HG03571 (cell line): ENCODE measurements around the gene PLK3.
"Not testable (repeated sequence)": the region's sequence is repeated elsewhere in the genome, so short reads cannot be mapped to it uniquely, and the experiment has no call there.

ENCODE experiments used
- ATAC-seq: cut with Tn5 transposase; IDR thresholded peaks from one replicate; pipeline ENCODE4 v1.9.1; 2021; ENCODE audit not compliant: unreplicated experiment

Gene PLK3

DNA sequence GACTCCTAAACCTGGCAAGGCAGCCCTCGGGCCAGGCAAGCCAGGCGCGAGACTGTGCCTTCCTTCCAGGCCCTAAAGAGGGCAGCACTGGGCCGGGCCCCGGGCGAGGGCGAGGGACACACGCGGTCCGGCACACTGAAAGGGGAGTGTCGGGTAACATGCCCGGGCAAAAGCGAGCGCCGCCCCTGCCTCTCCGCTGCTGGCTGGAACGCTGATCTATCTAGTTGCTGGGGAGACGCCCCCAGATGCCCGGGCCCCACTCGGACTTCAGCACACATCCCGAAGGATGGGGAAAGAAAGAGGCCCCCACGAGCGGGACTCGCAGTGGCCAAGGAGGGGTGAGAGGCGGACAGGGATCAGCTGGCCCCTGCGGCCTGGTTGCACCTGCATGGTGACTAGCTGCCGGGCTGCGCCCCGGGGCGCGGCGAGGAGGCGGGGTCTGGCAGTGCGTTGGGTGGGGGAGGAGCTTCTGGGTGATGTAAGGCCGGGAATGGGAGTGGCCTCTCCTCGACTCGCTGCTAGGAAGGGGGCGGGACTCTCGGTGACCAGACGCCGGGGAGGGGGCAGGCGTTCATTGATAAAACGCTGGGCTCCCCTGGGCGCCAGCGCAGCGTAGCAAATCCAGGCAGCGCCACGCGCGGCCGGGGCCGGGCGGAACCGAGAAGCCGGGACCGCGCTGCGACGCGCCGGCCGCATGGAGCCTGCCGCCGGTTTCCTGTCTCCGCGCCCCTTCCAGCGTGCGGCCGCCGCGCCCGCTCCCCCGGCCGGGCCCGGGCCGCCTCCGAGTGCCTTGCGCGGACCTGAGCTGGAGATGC, at the start of gene PLK3:
Gene PLK3, plus strand, starts transcription at position 608 of the 815 bp plus-strand sequence. Its CDS starts 87 bp downstream, at position 695.
- ATAC-seq, result peak; percentile 80

DNA sequence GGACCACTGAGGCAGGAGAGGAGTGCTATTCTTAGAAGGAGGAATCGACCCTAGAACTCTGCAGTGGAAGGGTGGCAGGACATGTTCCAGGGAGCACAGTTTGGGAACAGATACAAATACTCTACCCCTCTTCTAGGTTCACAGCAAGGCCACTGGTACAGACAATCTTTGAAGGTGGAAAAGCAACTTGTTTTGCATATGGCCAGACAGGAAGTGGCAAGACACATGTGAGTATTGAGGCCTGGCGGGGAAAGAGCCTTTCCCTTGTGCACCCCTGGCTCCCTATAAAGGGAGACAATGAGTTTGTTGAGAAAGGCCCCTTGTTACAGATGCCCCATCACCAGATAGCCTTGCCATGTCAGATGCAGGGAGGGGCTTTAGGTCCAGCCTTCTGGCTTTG, 42.8 kb upstream of the PLK3 start:
- no peak for ATAC-seq

DNA sequence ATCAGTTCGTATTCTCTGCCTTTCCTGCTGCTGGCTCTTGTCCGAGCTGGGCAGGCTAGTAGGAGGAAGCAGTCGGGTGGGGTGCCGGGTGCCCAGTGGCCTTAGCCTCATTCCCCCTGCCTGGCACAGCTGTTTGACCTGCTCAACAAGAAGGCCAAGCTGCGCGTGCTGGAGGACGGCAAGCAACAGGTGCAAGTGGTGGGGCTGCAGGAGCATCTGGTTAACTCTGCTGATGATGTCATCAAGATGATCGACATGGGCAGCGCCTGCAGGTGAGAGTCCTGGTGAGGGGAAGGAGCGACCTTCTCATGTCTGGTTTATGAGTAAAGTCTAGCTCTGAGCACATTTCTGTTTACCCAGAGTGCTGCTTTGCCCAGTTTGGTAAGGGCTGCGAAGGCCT, 41.1 kb upstream of the PLK3 start:
- ATAC-seq, result no peak

DNA sequence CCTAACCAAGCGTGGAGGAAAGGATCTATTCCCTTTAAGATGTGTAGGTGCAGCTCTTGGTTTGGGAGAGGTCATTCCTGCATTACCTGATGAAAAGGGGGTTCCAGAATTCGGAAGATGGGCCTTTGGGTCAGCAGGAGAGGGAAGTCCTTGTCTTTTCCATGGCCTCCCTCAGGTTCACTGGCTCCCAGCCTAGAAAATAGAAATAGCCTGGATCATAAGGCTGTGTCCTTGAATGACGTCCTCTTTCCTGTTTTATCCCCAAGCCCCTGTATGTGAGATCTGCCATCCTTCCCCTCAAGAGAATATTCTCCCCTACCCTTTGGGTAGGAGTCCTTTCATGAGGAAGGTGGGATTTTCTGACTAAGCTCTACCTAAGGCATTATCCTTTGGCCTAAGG, 39.3 kb upstream of the PLK3 start:
- no peak for ATAC-seq

DNA sequence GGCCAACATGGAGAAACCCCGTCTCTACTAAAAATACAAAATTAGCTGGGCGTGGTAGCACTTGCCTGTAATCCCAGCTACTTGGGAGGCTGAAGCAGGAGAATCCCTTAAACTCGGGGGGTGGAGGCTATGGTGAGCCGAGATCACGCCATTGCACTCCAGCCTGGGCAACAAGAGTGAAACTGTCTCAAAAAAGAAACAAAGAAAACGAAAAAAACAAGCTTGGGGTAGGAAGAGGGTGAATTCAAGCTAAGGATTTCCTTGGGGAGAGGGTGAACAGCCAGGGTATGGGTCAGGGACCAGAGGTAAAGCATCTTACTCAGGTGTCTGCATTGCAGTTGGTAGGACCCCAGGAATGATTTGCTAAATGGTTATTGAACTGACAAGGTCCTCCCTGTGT, 33.8 kb upstream of the PLK3 start:
- ATAC-seq, result not testable (repeated sequence)

DNA sequence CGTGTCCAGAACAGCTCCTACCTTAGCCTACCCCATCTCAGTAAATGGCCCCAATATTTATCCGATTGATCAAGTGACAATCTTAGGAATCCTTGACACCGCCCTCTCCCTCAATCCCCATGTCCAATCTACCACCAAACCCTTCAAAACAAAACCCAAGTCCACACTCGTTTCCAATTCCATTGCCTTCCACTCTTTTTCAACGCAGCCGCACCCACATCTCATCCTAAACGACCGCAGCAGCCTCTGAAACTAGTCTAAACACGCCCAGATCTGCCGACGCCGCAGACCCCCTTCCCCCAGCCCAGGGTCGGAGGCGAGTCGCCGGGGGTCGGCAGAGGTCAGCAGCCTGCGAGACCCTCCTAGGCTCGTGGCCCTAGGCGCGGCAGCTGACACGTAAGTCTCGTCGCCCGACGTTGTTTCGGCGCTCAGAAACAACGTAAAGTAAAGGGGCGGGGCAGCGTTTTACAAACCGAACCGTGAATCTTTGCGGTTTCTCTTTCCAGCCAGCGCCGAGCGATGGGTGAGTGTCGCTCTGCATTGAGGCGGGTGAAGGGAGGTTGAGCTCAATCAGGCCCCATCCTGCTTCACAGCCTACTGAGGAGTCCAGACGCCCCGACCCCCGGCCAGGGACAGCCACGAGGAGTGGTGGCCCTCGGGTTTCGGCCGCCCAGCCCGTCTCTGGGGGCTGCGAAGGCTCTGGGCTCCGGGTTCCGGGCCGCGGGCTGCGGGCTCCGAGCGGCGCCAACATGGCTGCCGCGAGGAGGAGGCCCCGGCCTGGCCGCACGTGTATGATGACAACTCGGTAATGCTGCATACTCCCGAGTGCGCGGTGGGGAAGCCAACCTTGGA, 24.9 kb upstream of the PLK3 start, which contains the start of gene RPS8:
Gene RPS8, plus strand, starts transcription at position 463 of the 852 bp plus-strand sequence. Its CDS starts 57 bp downstream, at position 520.
- peak; percentile 79 for ATAC-seq

DNA sequence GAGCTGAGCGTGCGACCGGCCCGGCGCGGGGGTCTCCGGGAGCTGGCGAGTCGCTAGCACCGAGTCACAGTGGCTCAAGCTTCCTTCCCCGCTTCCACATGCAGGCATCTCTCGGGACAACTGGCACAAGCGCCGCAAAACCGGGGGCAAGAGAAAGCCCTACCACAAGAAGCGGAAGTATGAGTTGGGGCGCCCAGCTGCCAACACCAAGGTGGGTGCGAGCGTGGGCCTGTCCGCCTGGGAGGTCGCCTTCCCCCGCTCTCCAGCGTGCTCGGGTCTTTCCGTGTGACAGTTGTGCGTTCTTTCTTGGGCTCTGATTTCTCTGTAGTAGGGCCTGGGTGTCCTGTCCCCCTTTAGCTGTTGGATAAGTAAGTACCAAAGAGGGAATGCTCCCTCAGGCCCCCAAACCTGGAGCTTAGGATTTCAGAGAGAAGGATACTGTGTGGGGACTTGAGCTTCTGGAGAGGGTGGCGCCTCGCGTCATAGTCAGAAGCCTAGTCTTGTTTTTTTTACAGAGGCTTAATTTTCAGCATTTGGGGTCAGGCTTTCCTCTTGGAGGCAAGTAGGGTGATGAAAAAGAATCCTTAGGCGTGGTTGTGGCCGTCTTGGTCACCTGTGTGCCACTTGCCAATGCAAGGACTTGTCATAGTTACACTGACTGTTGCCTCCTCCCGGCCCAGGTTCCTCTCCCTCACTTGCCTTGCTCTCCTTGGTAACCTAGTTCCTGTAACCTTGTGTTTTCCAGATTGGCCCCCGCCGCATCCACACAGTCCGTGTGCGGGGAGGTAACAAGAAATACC, 24.0 kb upstream of the PLK3 start:
- ATAC-seq, result no peak

DNA sequence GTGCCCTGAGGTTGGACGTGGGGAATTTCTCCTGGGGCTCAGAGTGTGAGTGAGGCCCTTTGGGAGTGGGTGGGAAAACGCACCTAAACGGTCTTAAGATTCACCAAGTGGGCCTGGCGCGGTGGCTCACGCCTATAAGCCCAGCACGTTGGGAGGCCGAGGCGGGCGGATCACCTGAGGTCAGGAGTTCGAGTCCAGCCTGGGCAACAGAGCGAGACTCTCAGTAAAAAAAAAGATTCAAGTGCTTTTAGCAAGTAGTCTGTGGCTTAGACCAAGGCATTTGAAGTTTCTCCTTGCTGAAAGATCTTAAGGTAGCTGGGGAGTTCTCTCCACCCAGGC, 23.5 kb upstream of the PLK3 start:
- no peak for ATAC-seq

DNA sequence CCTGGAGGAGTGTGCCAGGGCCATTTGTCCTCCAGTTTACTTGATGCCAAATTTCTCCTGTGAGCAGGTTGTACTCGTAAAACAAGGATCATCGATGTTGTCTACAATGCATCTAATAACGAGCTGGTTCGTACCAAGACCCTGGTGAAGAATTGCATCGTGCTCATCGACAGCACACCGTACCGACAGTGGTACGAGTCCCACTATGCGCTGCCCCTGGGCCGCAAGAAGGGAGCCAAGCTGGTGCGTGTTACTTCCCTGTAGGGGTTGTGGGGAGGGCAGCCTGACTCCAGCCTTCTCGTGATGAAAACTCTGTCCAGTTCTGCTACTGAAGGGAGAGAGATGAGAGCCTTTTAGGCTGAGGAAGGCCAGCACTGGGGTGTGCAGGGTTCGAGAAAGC, 22.6 kb upstream of the PLK3 start:
- ATAC-seq, result no peak

DNA sequence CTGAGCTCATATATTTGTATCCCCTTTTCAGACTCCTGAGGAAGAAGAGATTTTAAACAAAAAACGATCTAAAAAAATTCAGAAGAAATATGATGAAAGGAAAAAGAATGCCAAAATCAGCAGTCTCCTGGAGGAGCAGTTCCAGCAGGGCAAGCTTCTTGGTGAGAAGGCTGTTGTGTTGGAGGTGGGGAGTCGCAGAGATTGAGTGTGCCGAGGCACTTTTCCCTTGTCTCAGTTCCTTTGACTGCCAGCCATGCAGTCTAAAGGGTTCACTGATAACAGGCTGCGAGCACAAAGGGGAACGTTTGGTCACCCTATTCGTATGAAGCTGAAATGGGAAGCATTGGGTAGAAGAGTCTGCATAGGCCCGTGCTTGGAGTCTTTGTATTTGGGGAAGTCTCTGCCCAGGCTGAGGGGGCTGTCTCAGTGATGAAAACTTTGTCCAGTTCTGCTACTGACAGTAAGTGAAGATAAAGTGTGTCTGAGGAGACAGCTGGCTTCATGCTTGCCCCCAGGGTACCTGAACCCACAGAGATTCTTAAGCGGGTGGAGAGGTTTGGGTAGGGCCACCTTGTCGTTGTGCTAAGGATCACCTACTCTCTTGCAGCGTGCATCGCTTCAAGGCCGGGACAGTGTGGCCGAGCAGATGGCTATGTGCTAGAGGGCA, 22.1 kb upstream of the PLK3 start:
- no peak for ATAC-seq

DNA sequence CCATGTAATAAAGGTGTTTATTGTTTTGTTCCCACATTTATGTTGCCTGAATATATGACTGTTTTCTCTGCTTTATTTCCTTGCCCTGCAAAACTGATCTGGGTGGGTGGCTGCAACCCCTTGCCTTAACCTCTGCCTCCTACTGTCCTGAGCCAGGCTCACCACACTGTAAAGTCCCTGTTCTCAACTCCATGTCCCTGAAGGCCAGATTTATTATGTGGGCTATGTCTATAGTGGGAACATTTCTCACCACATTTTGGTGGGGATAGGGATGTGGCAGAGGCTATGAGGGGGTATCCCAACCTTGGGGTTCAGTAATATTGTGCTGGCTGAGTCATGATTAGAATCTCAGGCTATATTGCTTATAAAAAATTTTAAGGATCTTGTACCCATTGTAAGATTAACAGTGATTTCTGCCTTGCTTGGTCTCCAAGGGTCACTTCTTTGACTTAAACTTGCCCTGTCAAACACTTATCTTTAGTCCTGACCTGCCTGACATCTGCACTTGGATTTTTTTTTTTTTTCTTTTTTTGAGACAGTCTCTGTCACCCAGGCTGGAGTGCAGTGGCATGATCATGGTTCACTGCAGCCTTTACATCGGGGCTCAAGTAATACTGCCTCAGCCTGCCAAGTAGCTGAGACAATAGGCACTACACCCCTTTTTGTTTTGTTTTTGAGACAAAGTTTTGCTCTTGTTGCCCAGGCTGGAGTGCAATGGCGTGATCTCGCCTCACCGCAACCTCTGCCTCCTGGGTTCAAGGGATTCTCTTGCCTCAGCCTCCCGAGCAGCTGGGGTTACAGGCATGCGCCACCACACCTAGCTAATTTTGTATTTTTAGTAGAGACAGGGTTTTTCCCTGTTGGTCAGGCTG, 21.2 kb upstream of the PLK3 start:
- ATAC-seq, result no peak

DNA sequence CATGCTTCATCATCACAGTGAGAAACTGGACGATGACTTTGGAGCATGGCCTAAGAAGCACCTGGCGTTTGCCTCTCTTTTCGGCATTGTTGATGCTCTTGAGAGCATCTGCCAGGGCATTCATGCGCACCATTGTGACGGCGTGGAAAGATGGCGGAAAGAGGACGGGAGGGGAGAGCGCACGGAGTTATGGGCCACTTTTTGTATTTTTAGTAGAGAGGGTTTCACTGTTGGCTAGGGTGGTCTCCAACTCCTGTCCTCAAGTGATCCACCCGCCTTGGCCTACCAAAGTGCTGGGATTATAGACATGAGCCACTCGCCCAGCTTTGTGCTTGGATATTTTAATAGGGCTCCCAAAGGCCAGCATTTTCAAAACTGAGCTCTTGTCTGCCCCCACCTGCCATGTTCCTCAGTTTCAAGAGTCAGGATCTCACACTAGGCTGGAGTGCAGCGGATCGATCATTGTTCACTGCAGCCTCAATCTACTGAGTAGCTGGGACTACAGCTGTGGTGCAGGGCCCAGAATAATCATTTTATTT, 19.5 kb upstream of the PLK3 start:
- no peak for ATAC-seq

DNA sequence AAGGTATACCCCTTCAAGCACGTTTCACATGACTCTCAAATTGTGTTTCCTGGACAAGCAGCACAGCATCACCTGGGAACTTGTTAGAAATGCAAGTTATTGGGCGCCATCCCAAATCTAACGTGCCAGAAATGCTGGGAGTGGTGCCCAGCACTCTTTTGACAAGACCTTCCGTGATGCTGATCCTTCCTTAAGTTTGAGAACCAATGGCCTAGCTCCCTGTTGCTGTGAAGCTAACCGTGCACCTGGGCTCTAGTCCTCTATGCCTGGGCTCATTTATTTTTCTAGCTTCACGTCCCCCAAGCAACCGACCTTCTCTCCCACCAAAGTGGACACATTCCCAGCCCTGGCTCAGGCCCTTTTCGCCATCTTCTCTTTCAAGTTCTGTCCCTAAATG, 16.5 kb upstream of the PLK3 start:
- ATAC-seq, result no peak

DNA sequence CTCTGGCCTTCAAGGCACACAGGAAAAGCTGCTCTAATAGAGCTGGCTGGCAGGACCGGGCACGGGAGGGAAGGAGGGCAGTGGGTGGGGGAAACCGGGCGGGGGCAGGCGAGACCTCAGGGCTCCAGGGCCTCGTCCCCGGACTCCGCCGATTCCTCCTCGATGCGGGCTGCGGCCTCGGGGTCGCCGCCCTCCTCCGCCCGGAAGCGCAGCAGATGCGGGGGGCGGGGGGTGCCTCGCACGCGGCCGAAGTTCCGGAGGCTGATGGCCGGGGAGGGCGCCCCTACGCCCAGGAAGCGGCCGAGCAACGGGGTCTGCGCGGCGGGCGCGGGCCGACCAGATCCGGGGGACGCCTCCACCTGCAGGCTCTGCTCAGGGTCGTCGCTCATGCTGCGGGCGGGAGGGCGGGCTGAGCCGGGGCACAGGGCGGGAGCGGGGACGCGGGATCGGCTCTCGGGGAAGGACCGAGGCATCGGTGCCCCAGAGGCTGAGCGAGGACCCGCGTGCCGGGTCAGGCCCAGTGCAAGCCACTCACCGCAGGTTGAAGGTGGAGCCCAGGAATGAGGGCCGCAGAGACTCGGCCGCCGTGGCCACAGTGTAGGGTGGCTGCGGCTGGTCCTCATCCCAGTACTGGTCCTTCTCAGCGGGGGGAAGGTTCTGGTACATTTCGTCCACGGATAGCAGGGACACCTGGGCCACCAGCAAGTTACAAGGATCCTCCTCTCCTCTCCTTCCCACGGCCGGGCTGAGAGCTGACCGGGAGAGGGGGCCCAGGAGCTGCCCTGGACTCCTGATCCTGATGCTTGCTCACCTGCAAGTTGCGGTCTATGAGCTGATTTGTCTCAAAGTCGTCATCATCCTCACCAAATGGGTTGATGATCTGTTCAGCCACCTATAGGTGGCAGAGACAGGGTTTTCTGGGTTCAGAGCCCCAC, 15.8 kb upstream of the PLK3 start:
- ATAC-seq, result no peak

DNA sequence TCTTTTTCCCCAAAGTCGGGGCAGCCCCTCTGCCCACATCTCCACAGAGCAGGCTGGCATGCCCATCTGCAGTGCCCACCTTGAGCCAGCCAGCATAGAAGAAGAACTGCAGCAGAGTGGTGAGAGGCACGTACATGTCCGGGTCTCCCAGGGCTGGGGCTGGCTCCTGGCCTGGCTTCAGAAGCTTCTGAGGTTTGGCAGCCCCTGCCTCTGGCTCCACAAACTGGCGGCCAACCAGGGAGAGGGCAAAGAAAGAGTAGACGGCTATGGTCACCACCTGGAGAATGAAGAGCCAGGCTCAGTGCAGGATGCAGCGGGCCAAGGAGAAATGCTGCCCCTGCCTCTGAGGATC, 15.2 kb upstream of the PLK3 start:
- no peak for ATAC-seq

DNA sequence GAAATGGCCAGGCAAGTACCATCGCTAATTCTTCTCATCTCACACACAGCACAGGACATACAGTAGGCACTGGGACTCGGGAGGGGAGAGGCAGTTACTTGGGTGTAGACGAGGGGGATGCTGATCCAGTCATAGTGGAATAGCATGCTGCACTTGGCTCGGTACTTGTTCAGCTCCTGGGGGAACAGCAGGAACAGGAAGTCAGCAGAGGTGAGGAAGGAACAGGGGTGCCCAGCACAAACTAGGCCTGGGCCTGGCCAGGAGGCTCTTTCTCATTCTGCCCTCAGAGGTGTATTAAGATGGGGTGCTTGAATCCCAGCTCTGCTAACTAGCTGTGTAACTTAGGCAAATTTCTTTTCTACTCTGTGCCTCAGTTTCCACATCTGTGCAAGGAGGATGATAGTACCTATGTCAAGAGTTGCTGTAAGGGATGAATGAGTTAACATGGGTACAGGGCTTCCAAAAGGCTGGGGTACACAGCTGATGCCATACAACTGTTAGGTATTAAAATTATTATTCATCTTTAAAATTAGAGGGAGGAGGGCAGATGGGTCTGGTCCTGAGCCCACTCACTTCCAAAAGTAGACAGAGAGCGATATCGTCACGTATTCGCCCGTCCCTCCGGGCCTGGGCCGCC, 14.6 kb upstream of the PLK3 start:
- no peak for ATAC-seq

DNA sequence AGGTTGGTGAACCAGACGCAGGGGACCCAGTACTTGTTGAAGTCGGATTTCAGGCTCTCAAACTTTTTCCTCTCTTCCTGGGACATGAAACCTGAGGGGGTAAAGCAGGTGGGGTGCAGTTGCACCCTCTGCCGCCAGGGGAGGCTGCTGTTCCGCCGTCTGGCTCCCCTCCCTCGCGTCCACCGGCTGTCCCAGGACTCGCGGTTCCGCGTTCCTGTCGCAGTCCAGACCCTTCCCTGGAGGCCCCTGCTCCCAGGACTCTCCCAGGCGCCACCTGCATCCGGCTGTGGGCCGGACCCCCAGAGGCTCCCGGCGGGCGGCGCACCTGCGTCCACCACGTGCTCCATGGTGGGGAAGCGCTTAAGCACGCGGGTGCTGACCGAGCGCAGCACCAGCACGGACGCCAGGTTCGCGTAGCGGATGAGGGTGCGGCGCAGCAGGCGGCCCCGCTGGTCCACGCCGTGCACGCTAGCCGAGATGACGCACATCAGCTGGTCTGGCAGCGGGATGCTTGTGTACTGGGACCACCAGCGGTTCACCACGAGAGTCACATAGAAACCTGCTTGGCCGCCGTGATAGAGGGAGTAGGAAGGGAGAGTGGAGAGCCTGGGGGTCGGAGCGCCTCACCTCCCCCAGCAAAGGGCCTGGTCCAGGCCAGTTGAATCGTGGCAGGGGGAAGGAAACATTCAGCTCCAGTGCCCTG, 13.9 kb upstream of the PLK3 start:
- ATAC-seq, result no peak
